ENCODE measurements around the gene MYCBPAP.

The MYCBPAP gene

DNA sequence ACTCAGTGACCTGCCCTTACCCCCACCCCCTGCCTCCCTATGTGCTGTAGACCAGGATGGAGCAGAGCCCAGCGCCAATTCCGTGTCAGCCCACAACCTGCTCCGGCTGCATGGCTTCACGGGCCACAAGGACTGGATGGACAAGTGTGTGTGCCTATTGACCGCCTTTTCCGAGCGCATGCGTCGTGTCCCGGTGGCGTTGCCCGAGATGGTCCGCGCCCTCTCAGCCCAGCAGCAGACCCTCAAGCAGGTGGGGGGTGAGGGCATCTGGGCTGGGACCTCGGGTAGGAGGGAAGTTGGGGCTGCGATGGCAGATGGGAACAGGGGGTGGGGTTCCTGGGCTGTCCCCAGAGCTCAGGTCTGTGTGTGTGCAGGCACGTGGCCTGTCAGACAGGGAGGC, 46.0 kb downstream of the MYCBPAP start:
- no peak for DNase-seq

DNA sequence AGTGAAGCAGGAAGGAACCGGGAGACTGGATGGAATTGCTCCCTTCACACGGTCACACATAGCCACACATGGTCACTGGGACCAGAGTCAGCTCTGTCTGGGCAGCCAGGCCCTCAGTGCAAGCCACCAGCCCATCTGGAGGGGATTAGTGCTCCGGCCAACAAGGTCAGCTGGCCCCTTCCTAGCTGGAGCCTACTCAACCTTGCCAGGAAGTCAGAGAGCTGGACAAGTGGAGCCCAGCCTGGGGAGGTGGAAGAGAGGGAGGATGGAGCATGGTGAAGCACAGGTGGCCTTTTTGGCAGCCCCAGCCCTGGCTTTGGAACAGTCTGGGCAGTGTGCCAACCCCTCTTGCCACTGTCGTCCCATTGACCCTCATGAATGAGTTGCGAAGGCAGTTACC, 48.6 kb downstream of the MYCBPAP start:
- DNase-seq = no peak

DNA sequence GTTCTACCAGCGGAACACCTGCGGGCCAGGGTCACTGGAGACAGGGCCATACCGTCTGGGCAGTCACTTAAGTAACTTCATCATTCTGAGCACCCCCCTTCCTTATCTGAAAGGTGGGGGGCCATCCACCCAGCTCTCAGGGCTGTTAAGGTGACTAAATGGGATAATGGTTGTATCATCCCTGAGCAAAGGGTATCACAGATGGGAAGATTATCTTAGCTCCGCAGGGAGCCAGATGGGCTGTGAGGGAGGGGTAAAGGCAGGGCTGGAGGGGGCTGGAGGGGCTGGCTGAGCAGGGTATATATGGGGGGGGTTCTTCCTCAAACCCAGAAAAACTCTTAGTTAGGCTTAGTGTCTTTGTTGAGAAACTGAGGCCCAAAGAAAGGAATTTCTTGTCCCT, 49.4 kb downstream of the MYCBPAP start:
- no peak for DNase-seq

DNA sequence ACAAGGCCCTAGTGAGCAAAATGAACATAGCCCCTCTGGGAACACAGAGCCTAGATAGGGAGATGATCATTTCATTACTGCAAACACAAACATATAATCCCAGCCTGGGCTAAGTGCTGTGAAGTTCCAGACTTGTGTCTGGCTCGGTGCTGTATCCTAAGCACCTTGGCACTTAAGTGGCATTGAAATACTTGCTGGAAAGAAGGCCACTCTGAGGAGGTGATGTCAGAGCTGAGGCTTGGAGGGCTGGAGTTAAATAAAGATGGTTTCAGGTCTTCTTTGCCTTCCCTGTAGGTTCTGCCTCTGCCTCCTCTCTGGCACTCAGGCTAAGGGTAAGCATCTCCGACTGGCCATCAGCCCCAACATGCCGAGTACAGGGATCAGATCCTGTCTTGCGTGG, 49.9 kb downstream of the MYCBPAP start:
- DNase-seq = no peak

DNA sequence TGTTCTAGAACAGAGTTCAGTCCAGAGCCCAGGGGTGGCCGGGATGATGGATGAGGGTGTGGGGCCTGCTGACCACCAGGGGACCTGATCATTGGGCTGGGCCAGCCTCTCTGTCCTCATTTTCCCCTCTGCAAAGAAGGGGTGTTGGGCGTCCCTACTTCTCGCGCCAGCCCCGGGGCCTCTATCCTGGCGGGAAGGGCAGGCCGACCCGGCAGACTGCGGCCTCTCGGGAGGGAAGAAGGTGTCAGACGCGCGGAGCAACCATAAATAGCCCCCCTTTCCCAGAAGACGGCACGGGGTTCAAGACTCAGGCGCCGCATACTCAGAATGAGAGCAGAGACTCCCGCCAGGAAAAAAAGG, 50.3 kb downstream of the MYCBPAP start:
- no peak for DNase-seq

DNA sequence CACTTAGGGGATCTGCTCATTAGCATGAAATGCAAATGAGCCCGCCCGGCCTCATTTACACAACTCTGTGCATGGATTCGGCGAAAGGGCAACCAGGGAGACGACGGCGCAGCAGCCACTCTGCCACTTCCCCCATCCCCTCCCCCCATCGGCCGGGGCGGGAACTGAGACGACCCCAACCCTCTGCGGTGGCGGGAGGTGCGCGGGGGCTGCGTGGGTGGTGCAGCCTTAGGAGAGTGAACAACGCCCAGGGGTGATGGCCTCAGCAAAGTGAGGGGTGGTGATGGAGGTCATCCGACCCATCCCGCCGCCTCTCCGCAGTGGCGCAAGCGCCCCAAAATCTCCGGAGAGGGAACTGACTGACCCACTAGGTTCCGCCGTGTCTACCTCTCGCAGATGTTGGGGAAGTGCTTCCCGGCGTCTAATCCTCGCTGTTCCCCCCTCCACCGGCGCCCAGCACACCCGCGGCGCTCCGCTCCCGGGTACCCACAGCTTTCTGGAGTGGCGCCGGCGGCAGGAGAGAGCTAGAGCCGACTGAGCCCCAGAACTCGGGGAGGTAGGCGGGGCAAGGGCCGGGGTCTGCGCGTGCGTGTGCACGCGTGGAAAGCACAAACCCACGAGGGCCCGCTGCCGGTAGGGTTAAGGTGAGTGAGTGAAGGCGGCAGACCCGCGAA, 50.8 kb downstream of the MYCBPAP start:
- DNase-seq = no peak

DNA sequence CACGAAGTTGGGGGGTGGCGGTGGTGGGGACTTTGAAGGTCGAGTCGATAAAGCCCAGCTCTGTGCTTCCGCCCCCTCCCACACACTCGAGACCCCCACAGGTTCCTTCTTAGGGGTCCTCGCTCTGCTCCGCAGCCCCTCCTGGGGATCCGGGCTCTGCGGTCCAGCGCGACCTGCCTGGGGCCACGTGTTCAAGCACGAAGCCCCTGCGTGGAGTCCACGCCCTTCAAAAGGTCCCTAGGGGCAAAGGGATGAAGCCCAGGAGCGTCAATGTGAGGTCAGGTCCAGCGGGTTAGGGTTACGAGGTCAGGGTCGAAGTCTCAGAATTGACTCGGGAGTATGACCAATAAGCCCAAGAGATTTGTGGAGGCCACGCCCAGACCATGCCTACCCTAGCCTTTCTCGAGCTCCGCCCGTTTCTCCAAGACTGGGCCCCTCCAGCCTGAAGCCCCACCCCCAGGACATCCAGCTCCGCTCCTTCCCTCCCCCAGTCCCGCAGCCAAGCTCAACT, 51.5 kb downstream of the MYCBPAP start:
- peak; percentile 22 to 38 for DNase-seq

DNA sequence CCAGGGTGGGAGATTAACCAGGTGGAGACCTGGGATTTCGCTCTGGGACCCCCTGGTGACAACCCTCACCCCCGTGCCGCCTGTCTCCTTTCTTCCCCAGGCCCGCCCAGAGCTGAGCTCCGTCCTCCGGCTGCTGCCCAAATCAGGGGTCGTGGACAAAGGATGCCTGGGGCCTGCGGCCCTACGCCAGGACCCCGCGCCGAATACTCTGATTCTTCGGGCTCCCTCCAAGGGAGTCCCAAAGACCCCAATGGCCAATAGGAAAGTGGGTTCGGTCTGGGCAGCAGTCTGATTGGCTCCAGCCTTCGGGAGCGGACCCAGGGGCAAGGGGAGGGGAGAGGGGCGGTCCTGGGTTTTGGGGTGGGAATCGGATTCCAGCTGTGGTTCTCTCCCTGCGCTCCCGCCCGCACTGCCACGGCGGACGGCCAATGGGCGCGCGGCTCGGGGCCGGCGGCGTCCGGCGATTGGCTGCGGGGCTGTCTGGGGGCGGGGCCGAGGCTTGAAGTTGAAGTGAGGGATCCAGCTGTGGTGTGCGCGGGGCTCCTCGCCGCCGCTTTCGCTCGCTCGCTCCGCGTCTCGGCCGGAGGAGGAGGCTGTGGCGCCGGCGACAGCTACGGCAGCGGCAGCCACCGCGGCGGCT, 52.1 kb downstream of the MYCBPAP start, which contains the start of gene CACNA1G:
Gene CACNA1G (plus strand): TSS at position 531 of the 640 bp plus-strand sequence. CDS start 745 bp downstream, outside the sequence.
- peak; percentile 86 to 91 for DNase-seq

DNA sequence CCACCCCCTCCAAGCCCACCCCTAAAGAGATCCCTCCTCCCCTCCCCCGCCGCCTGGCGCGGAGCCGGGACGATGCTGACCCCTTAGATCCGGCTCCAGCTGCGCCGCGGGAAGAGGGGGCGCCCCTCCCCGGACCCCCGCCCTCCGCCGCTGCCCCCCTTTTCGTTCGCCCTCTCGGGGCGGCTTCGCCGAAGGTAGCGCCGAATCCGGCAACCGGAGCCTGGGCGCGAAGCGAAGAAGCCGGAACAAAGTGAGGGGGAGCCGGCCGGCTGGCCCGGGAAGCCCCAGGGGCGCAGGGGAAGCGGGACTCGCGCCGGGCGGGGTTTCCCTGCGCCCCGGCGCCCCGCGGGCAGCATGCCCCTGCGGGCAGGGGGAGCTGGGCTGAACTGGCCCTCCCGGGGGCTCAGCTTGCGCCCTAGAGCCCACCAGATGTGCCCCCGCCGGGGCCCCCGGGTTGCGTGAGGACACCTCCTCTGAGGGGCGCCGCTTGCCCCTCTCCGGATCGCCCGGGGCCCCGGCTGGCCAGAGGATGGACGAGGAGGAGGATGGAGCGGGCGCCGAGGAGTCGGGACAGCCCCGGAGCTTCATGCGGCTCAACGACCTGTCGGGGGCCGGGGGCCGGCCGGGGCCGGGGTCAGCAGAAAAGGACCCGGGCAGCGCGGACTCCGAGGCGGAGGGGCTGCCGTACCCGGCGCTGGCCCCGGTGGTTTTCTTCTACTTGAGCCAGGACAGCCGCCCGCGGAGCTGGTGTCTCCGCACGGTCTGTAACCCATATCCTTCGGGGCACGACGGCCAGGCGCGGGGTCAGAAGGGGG, 52.9 kb downstream of the MYCBPAP start:
- no peak for DNase-seq

DNA sequence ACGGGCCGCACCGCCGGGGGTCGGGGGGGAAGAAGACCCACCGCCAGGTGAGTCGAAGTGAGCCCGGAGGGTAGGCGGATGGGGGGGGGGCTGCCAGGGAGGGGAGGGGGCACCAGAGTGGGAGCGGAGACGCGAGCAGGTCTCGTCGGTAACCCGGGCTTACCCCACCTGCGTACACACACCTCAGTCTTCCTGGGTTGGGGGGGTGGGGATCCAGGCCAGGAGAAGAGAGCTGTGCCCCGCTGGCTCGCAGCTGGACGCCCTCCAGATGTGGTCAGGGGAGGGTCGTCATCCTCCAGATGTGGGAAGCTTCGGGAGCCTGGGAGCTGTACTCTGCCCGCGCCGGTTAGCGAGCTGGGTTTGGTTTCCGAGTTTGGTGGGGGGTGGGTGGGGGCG, 53.5 kb downstream of the MYCBPAP start:
- DNase-seq = no peak

DNA sequence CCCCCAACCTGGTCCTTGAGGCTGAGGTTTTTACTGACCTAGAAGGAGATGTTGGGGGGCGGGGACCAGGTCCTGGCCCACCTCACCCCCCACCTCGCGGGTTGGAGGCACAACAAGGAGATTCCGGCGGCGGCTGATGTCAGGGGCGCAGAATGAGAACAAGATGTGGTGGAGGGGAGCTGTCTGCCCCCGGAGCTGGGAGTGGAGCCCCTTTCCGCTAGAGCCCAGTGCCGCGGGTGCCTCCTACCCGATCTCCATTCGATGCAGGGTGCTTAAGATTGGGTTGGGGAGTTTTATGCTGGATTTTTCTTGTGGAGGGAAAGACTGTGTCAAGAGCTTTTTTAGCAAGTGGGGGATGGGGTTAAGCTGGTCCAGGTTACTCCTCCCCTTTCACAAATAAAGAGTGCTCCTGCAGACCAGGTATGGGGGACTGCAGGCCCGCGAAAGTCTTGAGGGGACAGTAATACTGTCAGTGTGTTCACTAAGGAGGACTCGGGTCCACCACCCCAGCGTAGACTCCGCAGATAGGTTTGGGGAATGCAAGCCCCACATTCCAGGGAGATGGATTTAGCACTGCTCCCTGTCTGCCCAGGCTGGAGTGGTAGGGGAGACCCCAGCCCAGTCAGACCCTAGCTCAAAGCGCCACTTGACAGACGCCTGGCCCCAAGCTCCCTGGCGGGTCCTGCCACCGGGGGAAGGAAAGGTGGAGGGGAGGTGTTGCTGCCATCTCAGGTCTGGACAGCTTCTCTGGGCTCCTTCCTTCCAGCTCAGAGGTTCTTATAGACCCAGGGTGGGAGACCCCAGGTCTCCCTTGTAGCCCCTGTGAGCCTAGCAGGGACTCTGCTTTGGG, 54.2 kb downstream of the MYCBPAP start:
- no peak for DNase-seq

DNA sequence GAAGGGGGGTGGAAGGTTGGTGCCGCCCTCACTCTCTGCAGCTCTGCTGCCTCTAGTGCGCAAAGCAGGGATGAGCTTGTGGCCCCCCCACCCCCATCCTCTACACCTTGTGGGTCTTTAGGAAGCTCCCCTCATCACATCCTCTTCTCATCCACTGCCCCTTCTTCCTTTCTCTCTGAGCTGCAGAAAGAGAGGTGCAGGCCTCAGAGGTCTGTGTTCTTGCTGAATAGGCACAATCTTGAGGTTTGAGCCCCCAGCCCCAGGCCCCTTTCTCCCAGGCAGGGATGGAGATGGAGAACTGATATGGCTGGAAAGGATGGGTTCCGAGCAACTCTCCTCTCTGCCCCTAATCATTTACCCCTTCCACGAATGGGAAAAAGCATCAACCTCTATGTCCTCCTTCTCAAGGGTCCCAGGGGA, 54.9 kb downstream of the MYCBPAP start:
- DNase-seq = no peak

DNA sequence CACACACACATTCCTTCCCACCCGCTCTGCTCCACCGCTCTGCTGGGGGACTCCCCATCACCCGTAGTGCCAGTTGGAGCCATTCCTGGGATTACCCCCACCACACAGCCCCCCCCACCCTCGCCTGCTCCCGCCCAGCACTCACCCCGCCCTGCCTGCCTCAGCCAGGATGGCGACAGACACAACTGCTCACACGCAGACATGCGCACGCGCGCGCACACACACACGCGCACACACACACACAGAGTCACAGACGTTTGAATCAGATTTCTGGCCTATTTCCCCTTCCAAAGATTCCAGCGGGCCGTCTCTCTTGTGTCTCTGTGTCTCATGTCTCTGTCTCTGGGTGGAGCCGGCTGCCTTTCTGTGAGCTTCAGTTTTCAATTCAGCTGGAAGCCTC, 56.7 kb downstream of the MYCBPAP start:
- DNase-seq = no peak

DNA sequence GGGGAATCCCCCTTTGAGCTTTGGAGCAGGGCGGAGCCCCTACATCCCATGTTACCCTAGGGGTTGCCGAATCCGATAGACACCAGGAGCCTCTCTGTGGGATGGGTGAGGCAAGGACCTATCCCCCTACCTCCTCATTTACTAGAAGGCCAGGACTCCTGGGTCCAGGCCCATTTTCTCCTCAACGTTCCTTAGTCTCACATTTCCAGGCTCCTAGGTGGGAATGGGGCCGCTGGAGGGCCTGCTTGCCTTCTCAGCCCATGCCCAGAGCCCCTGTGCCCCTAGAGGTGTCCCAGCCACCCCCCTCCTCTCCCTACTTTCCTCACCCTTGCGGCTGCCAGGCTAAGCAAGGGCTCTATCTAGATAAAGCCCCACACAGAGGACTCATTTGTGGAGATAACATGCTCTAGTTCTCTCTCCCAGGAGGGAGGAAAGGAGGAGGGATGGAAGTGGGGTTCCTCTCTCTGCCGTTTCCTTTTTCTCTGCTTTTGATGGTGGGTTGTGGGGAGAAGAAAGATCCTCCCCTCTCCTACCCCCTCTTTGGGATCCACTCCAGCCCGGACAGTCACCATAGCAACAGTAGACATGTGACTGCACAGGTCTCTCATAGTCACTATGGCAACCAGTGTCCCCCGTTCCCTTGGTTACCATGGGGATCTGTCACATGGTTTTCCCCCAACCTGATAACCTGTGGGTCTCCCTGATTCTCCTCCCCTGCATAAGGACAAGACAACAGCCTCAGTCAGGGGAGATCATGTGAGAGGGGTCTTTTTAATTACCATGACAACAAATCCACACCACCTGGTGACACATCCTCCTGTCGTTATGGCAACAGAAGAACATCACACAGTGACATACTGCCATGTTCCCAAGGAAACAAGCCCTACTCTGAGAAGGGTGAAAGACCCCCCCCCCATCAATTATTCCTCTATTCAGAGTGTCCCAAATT, 57.4 kb downstream of the MYCBPAP start:
- DNase-seq = no peak

DNA sequence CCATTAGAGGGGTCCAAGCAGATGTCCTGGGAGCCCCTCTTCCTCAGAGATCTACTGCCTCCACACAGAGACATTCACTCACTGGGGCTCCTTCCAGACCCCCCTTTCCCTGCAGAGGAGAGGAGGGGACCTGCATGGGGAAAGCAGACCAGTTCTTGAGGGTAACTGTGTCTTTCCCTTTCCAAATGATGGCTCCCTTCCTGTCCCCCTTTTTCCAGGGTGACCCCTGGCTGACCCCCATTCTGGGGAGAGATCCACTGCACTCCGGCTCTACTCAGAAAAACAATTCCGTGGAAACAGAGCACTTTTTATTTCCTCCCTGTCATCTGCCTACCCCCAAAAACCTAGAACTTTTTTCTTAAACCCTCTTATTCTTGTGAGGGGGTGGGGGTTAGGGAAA, 58.6 kb downstream of the MYCBPAP start:
- DNase-seq = no peak

DNA sequence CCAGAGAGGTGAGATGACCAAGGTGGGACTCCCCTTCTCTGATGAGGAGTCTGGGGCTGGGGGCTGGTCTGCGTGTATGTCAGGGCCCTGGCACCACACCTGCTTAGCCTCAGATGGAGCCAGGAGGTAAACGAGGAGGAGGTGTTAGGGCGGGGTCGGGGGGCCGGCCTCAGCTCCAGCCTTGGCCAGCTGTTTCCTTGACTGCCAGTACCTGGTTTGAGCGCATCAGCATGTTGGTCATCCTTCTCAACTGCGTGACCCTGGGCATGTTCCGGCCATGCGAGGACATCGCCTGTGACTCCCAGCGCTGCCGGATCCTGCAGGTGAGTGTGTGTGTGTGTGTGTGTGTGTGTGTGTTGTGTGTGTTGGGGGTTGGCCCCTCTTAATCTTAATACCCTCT, 60.4 kb downstream of the MYCBPAP start:
- no peak for DNase-seq

DNA sequence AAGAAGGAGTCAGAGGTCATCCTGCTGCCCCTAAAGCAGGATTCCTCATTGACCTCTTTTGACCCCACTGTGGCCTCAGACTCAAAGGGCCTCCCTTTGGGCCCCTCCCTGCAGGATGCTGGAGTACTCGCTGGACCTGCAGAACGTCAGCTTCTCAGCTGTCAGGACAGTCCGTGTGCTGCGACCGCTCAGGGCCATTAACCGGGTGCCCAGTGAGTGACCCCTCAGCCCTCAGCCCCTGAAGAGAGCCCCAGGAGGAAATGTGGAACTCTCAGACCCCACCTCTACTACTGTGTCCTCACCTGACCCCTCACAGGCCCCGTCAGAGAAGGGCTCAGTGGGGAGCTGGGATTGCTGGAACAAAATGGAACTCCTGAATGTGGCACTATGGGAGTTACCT, 61.4 kb downstream of the MYCBPAP start:
- DNase-seq = no peak

DNA sequence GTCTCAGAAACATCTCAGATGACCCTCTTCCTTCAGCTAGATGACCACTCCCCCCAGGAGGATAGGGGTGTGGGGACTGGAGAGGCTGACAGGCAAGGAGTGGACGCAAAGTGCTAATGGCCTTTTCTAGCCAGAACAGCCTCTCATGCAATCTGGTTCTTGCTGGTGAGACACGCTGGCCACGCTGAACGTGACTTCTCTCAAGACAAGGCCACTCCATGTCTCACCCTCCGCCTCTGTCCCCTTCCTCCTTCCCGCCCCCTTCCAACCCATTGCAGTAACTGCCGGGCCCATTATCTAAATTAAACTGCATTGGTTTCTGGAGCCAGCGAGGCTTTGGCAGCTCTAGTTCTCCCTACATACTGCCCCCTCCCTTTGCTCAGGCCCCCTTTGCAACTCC, 61.8 kb downstream of the MYCBPAP start:
- DNase-seq = no peak

DNA sequence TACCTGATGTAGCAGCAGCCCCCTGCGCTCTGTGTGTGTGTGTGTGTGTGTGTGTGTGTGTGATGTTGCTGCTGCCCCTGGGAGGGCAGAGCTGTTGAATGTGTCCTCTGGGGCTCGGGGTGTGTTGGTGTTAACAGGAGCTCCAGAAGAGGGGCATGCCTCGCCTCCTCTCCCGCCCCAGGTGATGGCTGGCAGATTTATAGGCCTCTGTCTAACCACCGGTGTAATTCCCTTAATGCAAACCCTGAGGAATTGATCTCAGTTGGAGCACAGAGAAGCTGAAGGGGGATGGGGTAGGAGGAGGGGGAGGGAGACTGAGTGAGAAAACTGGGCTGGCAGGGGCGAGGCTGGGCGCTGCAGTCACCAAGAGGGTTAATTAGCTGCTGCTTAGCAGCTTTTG, 62.3 kb downstream of the MYCBPAP start:
- DNase-seq = no peak

DNA sequence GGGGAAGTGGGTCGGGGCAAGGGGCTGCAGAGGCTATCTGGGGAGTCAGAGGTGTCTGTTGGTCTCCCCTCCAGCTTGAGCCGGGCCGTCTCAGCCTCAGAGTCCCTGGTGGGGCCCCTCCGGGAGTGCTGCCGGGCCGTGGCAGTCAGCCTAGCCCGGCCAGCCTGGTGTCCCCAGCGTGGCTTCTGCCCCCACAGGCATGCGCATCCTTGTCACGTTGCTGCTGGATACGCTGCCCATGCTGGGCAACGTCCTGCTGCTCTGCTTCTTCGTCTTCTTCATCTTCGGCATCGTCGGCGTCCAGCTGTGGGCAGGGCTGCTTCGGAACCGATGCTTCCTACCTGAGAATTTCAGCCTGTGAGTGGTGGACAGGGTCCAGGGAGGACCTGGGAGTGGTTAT, 63.4 kb downstream of the MYCBPAP start:
- no peak for DNase-seq

DNA sequence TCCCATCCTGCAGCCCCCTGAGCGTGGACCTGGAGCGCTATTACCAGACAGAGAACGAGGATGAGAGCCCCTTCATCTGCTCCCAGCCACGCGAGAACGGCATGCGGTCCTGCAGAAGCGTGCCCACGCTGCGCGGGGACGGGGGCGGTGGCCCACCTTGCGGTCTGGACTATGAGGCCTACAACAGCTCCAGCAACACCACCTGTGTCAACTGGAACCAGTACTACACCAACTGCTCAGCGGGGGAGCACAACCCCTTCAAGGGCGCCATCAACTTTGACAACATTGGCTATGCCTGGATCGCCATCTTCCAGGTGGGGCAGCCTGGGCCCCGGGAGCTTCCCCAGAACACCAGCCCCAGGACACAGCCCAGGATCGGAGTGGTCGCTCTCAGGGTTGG, 64.3 kb downstream of the MYCBPAP start:
- DNase-seq = no peak
